ENCODE results near the gene PIM3. TPM values are rescaled to one million over a fixed set of nuclear protein-coding genes. Genes with fewer than 3 reads are reported as not detected.

PIM3 gene
- total RNA-seq, 2 experiments from 2014 or later, result 146 to 158 TPM

DNA sequence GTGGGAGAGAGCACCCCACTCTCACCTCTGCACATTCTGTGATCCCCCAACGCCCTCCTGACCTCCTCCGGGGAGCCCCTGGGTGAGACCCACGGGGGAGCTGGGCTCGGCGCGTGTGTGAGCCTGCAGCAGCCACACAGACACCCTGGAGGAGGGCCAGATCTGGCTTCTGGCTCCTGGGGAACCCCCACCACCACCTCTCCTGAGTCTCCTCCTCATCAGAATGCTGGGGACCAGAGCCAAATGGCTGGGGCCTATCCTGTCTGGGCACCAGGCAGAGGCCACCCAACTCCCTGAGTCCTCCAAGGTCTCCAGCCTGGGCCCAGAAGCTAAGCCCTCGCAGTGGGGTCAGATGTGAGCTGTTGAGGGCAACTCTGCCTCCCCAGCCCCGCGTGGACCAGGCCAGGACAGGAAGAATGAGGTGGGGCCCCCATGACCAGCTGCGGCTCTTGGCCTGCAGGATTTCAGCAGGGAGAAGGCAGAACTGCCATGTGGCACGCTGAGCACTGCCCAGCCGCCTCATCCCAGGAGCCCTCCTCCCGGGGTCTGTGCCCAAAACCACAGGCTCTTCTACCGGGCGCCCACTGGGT lies 5.5 kb upstream of the PIM3 start:
- intact Hi-C loops (cut with micrococcal nuclease), result no loop called here
- POLR2A ChIA-PET, result interaction anchor here (0.9 to 1.9 kb wide), 2 partner anchors 9 to 63 kb away, joined by 4 read pairs; no protein-coding TSS in a partner anchor
- H3K4me3 Mint-ChIP-seq, result no peak overlapping the region
- ATAC-seq (no peak), DNase-seq (no peak)
- no peak overlapping the region for H3K27ac Mint-ChIP-seq
- H3K27me3 Mint-ChIP-seq, result no peaks in the 10 kb centered on the region
- TF ChIP-seq, protein P1, sequence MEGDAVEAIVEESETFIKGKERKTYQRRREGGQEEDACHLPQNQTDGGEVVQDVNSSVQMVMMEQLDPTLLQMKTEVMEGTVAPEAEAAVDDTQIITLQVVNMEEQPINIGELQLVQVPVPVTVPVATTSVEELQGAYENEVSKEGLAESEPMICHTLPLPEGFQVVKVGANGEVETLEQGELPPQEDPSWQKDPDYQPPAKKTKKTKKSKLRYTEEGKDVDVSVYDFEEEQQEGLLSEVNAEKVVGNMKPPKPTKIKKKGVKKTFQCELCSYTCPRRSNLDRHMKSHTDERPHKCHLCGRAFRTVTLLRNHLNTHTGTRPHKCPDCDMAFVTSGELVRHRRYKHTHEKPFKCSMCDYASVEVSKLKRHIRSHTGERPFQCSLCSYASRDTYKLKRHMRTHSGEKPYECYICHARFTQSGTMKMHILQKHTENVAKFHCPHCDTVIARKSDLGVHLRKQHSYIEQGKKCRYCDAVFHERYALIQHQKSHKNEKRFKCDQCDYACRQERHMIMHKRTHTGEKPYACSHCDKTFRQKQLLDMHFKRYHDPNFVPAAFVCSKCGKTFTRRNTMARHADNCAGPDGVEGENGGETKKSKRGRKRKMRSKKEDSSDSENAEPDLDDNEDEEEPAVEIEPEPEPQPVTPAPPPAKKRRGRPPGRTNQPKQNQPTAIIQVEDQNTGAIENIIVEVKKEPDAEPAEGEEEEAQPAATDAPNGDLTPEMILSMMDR (IDR thresholded peaks at IDR 0.05), result no peak
- no peaks in the 10 kb centered on the region for H3K36me3 Mint-ChIP-seq (ENCODE audit: low read depth)
- CTCF ChIA-PET, result interaction anchor here (1.0 to 1.4 kb wide), 2 partner anchors 24 to 187 kb away, joined by 3 read pairs; no protein-coding TSS in a partner anchor
- H3K4me1 Mint-ChIP-seq (ENCODE audit: low read depth), result peaks cover 10% of the 10 kb centered on the region
- no peaks in the 10 kb centered on the region for H3K9me3 Mint-ChIP-seq

DNA sequence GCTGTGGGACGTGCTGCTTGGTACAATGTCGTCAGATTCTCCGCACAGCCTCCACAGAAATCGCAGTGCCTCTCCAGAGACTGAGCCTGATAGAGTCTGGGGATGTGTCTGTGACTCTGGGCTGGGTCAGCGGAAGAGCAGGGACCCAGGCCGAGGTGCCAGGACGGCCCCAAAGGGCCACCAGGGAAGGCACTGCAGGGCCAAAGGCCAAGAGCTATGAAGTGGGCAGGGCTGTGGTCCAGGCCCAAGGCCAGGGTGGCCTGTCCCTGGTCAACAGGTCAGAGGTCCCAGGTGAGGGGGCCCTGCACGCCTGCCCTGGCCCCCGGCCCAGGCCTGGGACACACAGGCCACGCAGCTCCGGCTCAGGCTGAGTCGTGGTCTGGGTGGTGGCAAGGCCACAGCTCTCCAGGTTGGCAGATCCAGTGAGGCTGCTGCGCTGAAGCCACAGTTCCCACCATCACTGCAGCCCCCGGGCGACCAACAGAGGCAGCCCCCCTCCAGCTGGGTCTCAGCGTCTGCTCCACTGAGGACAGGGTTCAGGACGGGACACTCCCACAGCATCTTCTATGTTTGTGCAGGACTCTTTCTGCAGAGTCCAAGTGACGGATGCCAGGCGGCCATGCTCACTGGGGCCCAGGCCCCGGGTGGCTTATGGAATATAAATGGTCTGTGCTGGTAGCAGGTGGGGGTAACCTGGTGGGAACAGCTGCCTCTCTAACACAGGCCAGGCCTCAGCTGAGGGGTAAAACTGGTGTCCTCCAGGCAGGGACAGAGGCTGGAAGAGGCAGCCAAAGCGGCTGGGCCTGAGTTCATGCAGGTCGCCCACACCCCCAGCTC lies 4.8 kb upstream of the PIM3 start:
- Mint-ChIP-seq H3K4me1 (ENCODE audit: low read depth) (peaks cover 10% of the 10 kb centered on the region), H3K9me3 (no peaks in the 10 kb centered on the region), H3K36me3 (ENCODE audit: low read depth) (no peaks in the 10 kb centered on the region), H3K27me3 (no peaks in the 10 kb centered on the region), H3K4me3 (no peak overlapping the region), H3K27ac (no peak overlapping the region)
- DNase-seq, result no peak
- ChIA-PET CTCF (interaction anchor here (1.0 to 1.4 kb wide), 2 partner anchors 24 to 188 kb away, joined by 3 read pairs; no protein-coding TSS in a partner anchor), POLR2A (interaction anchor here (0.9 to 1.9 kb wide), 3 partner anchors 9 to 62 kb away, joined by 4 to 5 read pairs (median 4); no protein-coding TSS in a partner anchor)
- intact Hi-C loops (cut with micrococcal nuclease), result no loop called here
- ATAC-seq, result no peak
- TF ChIP-seq, protein P1 (IDR thresholded peaks at IDR 0.05), result no peak

DNA sequence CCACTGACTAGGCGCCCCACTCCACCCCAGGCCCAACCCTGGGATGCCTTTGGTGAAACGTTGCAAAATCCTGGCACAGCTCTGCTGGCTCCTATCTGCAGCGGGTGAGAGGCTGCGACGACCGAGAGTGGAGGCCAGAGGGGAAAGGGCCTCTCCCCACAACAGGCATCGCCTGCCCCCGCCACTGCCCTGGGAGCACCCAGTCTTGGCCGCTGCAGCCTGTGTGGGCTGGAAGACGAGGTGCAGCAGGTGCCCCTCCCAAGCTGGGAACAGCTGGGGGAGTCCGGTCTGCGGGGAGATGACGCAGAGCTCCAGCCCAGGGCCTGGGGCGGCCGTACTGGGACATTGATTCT lies 4.2 kb upstream of the PIM3 start:
- ChIA-PET POLR2A (interaction anchor here (0.9 kb wide), 1 partner anchor 10 kb away, joined by 5 read pairs; no protein-coding TSS in a partner anchor), CTCF (no interaction called here)
- no peak for DNase-seq
- Mint-ChIP-seq H3K27ac (no peak overlapping the region), H3K4me1 (ENCODE audit: low read depth) (peaks cover 10% of the 10 kb centered on the region), H3K36me3 (ENCODE audit: low read depth) (peaks cover under 1% of the 10 kb centered on the region), H3K27me3 (no peaks in the 10 kb centered on the region), H3K4me3 (no peak overlapping the region), H3K9me3 (no peaks in the 10 kb centered on the region)
- intact Hi-C loops (cut with micrococcal nuclease), result no loop called here
- ATAC-seq, result no peak
- TF ChIP-seq, protein P1 (IDR thresholded peaks at IDR 0.05), result no peak

DNA sequence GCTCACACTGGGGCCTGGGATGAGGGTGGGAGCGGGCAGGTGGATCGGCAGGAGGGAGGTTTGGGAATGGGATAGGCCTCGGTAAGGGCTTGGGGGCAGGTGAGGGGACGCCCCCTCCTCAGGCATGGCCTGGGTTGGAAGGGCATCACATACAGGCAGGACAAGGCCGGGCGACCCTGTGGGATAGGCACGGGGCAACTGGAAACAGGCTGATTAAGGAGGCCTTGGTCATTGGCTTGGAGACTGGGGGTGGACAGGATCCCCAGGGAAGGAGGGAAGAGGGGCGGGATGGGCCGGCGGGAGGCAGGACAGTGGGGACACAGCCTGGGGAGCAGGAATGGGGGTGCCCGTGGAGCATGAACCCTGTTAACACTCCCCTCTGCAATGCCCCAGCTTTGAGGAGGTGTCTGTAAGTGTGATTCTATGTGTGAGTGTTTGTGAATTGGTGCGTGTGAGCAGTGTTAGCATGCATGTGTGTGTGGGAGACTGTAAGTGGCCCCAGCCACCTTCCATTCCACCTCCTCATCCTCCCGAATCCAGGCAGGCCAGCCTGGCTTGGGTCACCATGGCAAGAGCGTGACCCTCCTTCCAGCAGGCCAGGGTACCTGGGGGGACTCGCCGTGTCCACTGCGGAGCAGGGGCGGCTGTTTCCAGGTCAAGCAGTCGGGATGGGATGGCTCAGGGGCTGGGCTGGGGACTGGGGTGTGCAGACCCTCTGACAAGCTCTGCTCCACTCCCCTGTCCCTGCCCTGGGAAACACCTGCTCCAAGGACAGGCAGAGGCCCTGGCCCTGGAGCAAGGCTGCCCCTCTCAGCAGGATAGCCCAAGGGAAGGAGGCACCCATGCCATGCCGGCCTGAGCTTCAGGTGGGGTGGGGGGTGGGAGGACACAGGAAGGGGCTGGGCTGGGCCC lies 3.4 kb upstream of the PIM3 start:
- POLR2A ChIA-PET, result interaction anchor here (0.9 kb wide), 1 partner anchor 11 kb away, joined by 5 read pairs; no protein-coding TSS in a partner anchor
- TF ChIP-seq, protein P1 (IDR thresholded peaks at IDR 0.05), result no peak
- CTCF ChIA-PET, result interaction anchor here (1.0 kb wide), 2 partner anchors 11 to 73 kb away, joined by 3 read pairs; no protein-coding TSS in a partner anchor
- ATAC-seq (no peak), DNase-seq (no peak)
- Mint-ChIP-seq H3K9me3 (no peaks in the 10 kb centered on the region), H3K36me3 (ENCODE audit: low read depth) (peaks cover 7% of the 10 kb centered on the region), H3K27me3 (no peaks in the 10 kb centered on the region), H3K4me3 (no peak overlapping the region), H3K4me1 (ENCODE audit: low read depth) (peaks cover 10% of the 10 kb centered on the region), H3K27ac (no peak overlapping the region)
- intact Hi-C loops (cut with micrococcal nuclease), result no loop called here
